Measurements from ENCODE around the gene LBP. TPM values are rescaled to one million over a fixed set of nuclear protein-coding genes. Genes with fewer than 3 reads are reported as not detected.
"Not testable (repeated sequence)": the region's sequence is repeated elsewhere in the genome, so short reads cannot be mapped to it uniquely, and the experiment has no call there.

Gene LBP
- total RNA-seq, 1 donor from 2014 or later = not detected

- Mint-ChIP-seq H3K4me1 (peaks cover 14% of the 10 kb centered on the region), H3K9me3 (no peaks in the 10 kb centered on the region), H3K4me3 (no peak overlapping the region), H3K36me3 (ENCODE audit: low read depth) (no peaks in the 10 kb centered on the region), H3K27me3 (ENCODE audit: low read depth) (no peaks in the 10 kb centered on the region), H3K27ac (ENCODE audit: unreplicated experiment) (no peak overlapping the region)
- no peak for DNase-seq (ENCODE audit: low read depth, low spot score)
- TF ChIP-seq CTCF (conservative IDR thresholded peaks at IDR 0.05) = no peak
Observed at GRCh38 chr20:38311491-38311890, 34.8 kb upstream of the LBP start.

- no peaks in the 10 kb centered on the region for H3K36me3 Mint-ChIP-seq (ENCODE audit: low read depth)
- H3K9me3 Mint-ChIP-seq = no peaks in the 10 kb centered on the region
- no peak overlapping the region for H3K27ac Mint-ChIP-seq (ENCODE audit: unreplicated experiment)
- H3K27me3 Mint-ChIP-seq (ENCODE audit: low read depth) = no peaks in the 10 kb centered on the region
- no peak for TF ChIP-seq CTCF (conservative IDR thresholded peaks at IDR 0.05)
- no peak for DNase-seq (ENCODE audit: low read depth, low spot score)
- no peak overlapping the region for H3K4me3 Mint-ChIP-seq
- no peaks in the 10 kb centered on the region for H3K4me1 Mint-ChIP-seq
Observed at GRCh38 chr20:38313676-38314075, 32.6 kb upstream of the LBP start.

- not testable (repeated sequence) for H3K4me3 Mint-ChIP-seq; H3K4me1 Mint-ChIP-seq; DNase-seq (ENCODE audit: low read depth, low spot score); H3K9me3 Mint-ChIP-seq; H3K27ac Mint-ChIP-seq (ENCODE audit: unreplicated experiment); H3K36me3 Mint-ChIP-seq (ENCODE audit: low read depth); H3K27me3 Mint-ChIP-seq (ENCODE audit: low read depth)
Observed at GRCh38 chr20:38314350-38314749, 31.9 kb upstream of the LBP start.

- DNase-seq (ENCODE audit: low read depth, low spot score) = no peak
- Mint-ChIP-seq H3K27ac (ENCODE audit: unreplicated experiment) (no peak overlapping the region), H3K4me1 (no peaks in the 10 kb centered on the region), H3K9me3 (no peaks in the 10 kb centered on the region), H3K27me3 (ENCODE audit: low read depth) (peaks cover 8% of the 10 kb centered on the region), H3K36me3 (ENCODE audit: low read depth) (no peaks in the 10 kb centered on the region), H3K4me3 (no peak overlapping the region)
- TF ChIP-seq CTCF (conservative IDR thresholded peaks at IDR 0.05) = no peak
Observed at GRCh38 chr20:38315290-38315966, 30.9 kb upstream of the LBP start.

- no peak for TF ChIP-seq CTCF (conservative IDR thresholded peaks at IDR 0.05)
- no peaks in the 10 kb centered on the region for H3K9me3 Mint-ChIP-seq
- DNase-seq (ENCODE audit: low read depth, low spot score) = no peak
- no peak overlapping the region for H3K4me3 Mint-ChIP-seq
- no peaks in the 10 kb centered on the region for H3K36me3 Mint-ChIP-seq (ENCODE audit: low read depth)
- H3K27me3 Mint-ChIP-seq (ENCODE audit: low read depth) = peaks cover 10% of the 10 kb centered on the region
- no peak overlapping the region for H3K27ac Mint-ChIP-seq (ENCODE audit: unreplicated experiment)
- H3K4me1 Mint-ChIP-seq = no peaks in the 10 kb centered on the region
Observed at GRCh38 chr20:38316341-38316740, 29.9 kb upstream of the LBP start.

GRCh38 chr20:38317422-38317821, 28.9 kb upstream of the LBP start:
- no peaks in the 10 kb centered on the region for H3K36me3 Mint-ChIP-seq (ENCODE audit: low read depth)
- peaks cover 13% of the 10 kb centered on the region for H3K27me3 Mint-ChIP-seq (ENCODE audit: low read depth)
- DNase-seq (ENCODE audit: low read depth, low spot score) = no peak
- no peak for TF ChIP-seq CTCF (conservative IDR thresholded peaks at IDR 0.05)
- H3K4me1 Mint-ChIP-seq = no peaks in the 10 kb centered on the region
- no peak overlapping the region for H3K27ac Mint-ChIP-seq (ENCODE audit: unreplicated experiment)
- no peaks in the 10 kb centered on the region for H3K9me3 Mint-ChIP-seq
- H3K4me3 Mint-ChIP-seq = no peak overlapping the region
